GM23338 (cell line): ENCODE measurements around the gene ZNF48.

Experiments
- CREB1 ChIP-seq: fragments of 250-450 bp; sonication (Bioruptor Pico); IDR thresholded peaks from 2 replicates; pipeline ENCODE4 v1.5.0; 2020; ENCODE audit warnings: low read depth, mild to moderate bottlenecking, moderate library complexity
- ETS1 ChIP-seq: IDR thresholded peaks from 2 replicates; pipeline ENCODE4 v1.6.1; 2016; ENCODE audit warnings: antibody characterized with exemption
- EZH2 ChIP-seq: fragments of 200-600 bp; sonication (generic); IDR thresholded peaks from one replicate; pipeline ENCODE4 v1.8.0; 2017; ENCODE audit warnings: antibody characterized with exemption, mild to moderate bottlenecking, low read depth; ENCODE audit not compliant: unreplicated experiment
- EZH2phosphoT487 ChIP-seq: fragments of 200-600 bp; sonication (generic); IDR thresholded peaks from one replicate; pipeline ENCODE4 v1.8.1; 2018; ENCODE audit warnings: antibody characterized with exemption; ENCODE audit not compliant: unreplicated experiment
- JUNB ChIP-seq: IDR thresholded peaks from one replicate; pipeline ENCODE4 v1.6.1; 2016; ENCODE audit warnings: antibody characterized with exemption; ENCODE audit not compliant: unreplicated experiment
- NANOG ChIP-seq: IDR thresholded peaks from 2 replicates; pipeline ENCODE4 v1.6.1; 2016; ENCODE audit warnings: antibody characterized with exemption, borderline replicate concordance
- POLR2AphosphoS5 ChIP-seq: IDR thresholded peaks from 2 replicates; pipeline ENCODE4 v1.6.1; 2016; ENCODE audit warnings: antibody characterized with exemption, low read depth
- REST ChIP-seq: IDR thresholded peaks from one replicate; pipeline ENCODE4 v1.6.1; 2018; ENCODE audit warnings: antibody characterized with exemption; ENCODE audit not compliant: unreplicated experiment
- STAT1 ChIP-seq: IDR thresholded peaks from one replicate; pipeline ENCODE4 v1.6.1; 2016; ENCODE audit warnings: antibody characterized with exemption; ENCODE audit not compliant: unreplicated experiment
- ZNF331 ChIP-seq: fragments of 250-450 bp; sonication (Bioruptor Pico); IDR thresholded peaks from 2 replicates; pipeline ENCODE4 v1.5.0; 2020; ENCODE audit warnings: low read depth, mild to moderate bottlenecking, moderate library complexity
- ZNF462 ChIP-seq: fragments of 250-450 bp; sonication (Bioruptor Pico); IDR thresholded peaks from 2 replicates; pipeline ENCODE4 v1.5.0; 2020; ENCODE audit warnings: mild to moderate bottlenecking, moderate library complexity
- TF ChIP-seq, protein P1 (sequence below), 2 experiments: fragments of 200-600 bp in 1 of 2; sonication (generic) in 1 of 2; conservative IDR thresholded peaks; 2 replicates each; pipeline versions ENCODE4 v1.5.1 to v1.6.1; 2016 to 2017; ENCODE audit warnings: antibody characterized with exemption in 2 of 2, low read depth in 2 of 2, mild to moderate bottlenecking in 2 of 2, moderate library complexity in 1 of 2

DNA sequence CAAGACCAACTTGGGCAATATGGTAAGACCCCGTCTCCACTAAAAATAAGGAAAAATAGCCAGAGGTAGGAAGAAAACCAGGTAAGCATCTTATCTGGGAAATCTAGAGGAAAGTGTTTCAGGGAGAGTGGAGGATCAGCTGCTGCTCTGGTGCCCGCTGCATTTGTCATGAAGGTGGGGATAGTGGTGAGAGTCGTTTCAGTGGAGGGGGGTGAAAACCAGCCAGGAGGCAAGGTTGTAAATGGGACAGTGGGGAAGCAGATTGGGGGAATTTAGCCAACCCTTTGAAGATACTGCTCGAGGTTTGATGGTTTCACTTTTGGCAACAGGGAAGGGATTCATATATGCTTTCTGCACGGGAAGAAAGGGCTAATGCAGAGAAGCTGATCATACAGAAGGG is 25.8 kb downstream of the ZNF48 start:
- TF ChIP-seq, protein P1, sequence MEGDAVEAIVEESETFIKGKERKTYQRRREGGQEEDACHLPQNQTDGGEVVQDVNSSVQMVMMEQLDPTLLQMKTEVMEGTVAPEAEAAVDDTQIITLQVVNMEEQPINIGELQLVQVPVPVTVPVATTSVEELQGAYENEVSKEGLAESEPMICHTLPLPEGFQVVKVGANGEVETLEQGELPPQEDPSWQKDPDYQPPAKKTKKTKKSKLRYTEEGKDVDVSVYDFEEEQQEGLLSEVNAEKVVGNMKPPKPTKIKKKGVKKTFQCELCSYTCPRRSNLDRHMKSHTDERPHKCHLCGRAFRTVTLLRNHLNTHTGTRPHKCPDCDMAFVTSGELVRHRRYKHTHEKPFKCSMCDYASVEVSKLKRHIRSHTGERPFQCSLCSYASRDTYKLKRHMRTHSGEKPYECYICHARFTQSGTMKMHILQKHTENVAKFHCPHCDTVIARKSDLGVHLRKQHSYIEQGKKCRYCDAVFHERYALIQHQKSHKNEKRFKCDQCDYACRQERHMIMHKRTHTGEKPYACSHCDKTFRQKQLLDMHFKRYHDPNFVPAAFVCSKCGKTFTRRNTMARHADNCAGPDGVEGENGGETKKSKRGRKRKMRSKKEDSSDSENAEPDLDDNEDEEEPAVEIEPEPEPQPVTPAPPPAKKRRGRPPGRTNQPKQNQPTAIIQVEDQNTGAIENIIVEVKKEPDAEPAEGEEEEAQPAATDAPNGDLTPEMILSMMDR (conservative IDR thresholded peaks at IDR 0.05; ENCODE audit: low read depth in 2 of 2): no peak
- TF ChIP-seq EZH2phosphoT487 (no peak), POLR2AphosphoS5 (no peak), ETS1 (no peak), EZH2 (no peak), CREB1 (CRISPR knock-in tag) (no peak), ZNF462 (CRISPR knock-in tag) (no peak), NANOG (no peak), JUNB (no peak), ZNF331 (CRISPR knock-in tag) (no peak), REST (no peak), STAT1 (no peak)
